Ishikawa (cell line): Measurements from ENCODE around the gene CKLF.

ENCODE experiments used
- CEBPB ChIP-seq: IDR thresholded peaks from 2 replicates; pipeline ENCODE4 v1.6.1; 2012
- CREB1 ChIP-seq: IDR thresholded peaks from 2 replicates; pipeline ENCODE4 v1.6.1; 2012; ENCODE audit warnings: low read depth
- EP300 ChIP-seq: IDR thresholded peaks from 2 replicates; pipeline ENCODE4 v1.6.1; 2012; ENCODE audit warnings: borderline replicate concordance
- MAX ChIP-seq: IDR thresholded peaks from 2 replicates; pipeline ENCODE4 v1.6.1; 2012
- NFIC ChIP-seq: IDR thresholded peaks from 2 replicates; pipeline ENCODE4 v1.6.1; 2012
- RAD21 ChIP-seq: IDR thresholded peaks from 2 replicates; pipeline ENCODE4 v1.6.1; 2012; ENCODE audit warnings: low read depth
- TAF1 ChIP-seq: IDR thresholded peaks from 2 replicates; pipeline ENCODE4 v1.6.1; 2012; ENCODE audit warnings: low read depth, mild to moderate bottlenecking
- USF1 ChIP-seq: IDR thresholded peaks from 2 replicates; pipeline ENCODE4 v1.6.1; 2012
- YY1 ChIP-seq: IDR thresholded peaks from 2 replicates; pipeline ENCODE4 v1.6.1; 2012; ENCODE audit warnings: low read depth
- TF ChIP-seq, protein P1 (sequence below): IDR thresholded peaks from 2 replicates; pipeline ENCODE4 v1.6.1; 2012; ENCODE audit warnings: low read depth, mild to moderate bottlenecking

DNA sequence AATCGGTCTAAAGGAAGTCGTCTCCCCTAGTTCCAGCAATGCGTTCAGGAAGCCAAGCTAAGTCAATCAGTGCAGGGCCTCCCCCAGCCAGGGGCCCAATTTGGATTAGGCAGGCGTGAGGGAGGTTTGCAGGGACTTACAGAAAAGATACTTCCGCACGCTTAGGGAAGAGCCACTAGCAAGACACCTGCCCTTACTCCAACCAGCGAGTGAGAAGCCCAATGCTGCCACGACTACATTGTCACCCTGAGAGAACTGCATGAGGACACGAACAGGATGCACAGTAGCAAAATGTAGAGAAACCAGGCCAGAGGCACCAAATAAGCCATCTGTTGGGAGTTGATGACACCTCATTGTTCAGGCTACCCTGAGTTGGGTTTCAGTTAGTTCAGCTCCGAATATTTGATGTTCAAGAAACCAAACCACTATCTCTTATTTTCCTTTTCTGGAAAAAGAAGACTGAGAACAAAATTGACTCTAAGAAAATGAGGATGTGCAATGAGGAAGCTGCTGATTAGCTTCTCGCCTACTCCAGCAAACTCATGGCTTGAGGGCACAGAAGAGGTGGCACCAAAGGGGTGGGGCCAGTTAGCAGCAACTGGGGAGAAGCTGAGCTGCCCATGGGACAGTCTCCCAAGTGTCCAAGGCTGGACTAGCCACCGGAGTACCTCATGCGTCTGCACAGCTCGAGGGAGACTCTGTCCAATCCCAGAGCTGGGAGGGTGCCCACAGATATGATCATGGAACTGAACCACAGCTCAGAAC is 31.8 kb upstream of the CKLF start:
- TF ChIP-seq CREB1, result no peak
- TF ChIP-seq NFIC, result no peak
- TF ChIP-seq, protein P1, sequence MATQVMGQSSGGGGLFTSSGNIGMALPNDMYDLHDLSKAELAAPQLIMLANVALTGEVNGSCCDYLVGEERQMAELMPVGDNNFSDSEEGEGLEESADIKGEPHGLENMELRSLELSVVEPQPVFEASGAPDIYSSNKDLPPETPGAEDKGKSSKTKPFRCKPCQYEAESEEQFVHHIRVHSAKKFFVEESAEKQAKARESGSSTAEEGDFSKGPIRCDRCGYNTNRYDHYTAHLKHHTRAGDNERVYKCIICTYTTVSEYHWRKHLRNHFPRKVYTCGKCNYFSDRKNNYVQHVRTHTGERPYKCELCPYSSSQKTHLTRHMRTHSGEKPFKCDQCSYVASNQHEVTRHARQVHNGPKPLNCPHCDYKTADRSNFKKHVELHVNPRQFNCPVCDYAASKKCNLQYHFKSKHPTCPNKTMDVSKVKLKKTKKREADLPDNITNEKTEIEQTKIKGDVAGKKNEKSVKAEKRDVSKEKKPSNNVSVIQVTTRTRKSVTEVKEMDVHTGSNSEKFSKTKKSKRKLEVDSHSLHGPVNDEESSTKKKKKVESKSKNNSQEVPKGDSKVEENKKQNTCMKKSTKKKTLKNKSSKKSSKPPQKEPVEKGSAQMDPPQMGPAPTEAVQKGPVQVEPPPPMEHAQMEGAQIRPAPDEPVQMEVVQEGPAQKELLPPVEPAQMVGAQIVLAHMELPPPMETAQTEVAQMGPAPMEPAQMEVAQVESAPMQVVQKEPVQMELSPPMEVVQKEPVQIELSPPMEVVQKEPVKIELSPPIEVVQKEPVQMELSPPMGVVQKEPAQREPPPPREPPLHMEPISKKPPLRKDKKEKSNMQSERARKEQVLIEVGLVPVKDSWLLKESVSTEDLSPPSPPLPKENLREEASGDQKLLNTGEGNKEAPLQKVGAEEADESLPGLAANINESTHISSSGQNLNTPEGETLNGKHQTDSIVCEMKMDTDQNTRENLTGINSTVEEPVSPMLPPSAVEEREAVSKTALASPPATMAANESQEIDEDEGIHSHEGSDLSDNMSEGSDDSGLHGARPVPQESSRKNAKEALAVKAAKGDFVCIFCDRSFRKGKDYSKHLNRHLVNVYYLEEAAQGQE, result no peak
- no peak for TF ChIP-seq EP300
- no peak for TF ChIP-seq TAF1
- no peak for TF ChIP-seq MAX
- no peak for TF ChIP-seq YY1
- no peak for TF ChIP-seq USF1
- TF ChIP-seq RAD21, result no peak
- TF ChIP-seq CEBPB, result no peak
